ENCODE results near the gene ARHGAP15.

ARHGAP15 gene

GRCh38 chr2:143710879-143711278 is 581.7 kb downstream of the ARHGAP15 start:
- Histone ChIP-seq H3F3A (ENCODE audit: insufficient read depth, low read length) (no peaks in the 10 kb centered on the region), H3K36me3 (replicated peaks; ENCODE audit: insufficient read depth, low read length) (no peaks in the 10 kb centered on the region), H3K79me2 (ENCODE audit: low read length) (no peaks in the 10 kb centered on the region), H3K9me3 (replicated peaks; ENCODE audit: insufficient read depth, low read length) (no peaks in the 10 kb centered on the region), H3K27me3 (replicated peaks; ENCODE audit: insufficient read depth, low read length) (no peaks in the 10 kb centered on the region), H3K9ac (ENCODE audit: low read length) (no peak overlapping the region), H3K4me1 (ENCODE audit: low read length) (no peaks in the 10 kb centered on the region), H4K20me1 (ENCODE audit: insufficient read depth, low read length) (no peaks in the 10 kb centered on the region), H3K4me3 (ENCODE audit: low read length) (no peak overlapping the region), H2AFZ (ENCODE audit: low read length) (no peak overlapping the region), H3K27ac (ENCODE audit: low read length) (no peak overlapping the region), H3K4me2 (ENCODE audit: low read depth, low read length) (no peak overlapping the region), H3K9me2 (replicated peaks; ENCODE audit: insufficient read depth, low read length) (no peaks in the 10 kb centered on the region)
- DNase-seq = no peak
- TF ChIP-seq CTCF (IDR thresholded peaks at IDR 0.05; ENCODE audit: low read length) (no peak), EZH2 (optimal IDR thresholded peaks at IDR 0.05; ENCODE audit: low read depth, low read length) (no peak), EZH2phosphoT487 (IDR thresholded peaks at IDR 0.05; ENCODE audit: low read length) (no peak)

- no peaks in the 10 kb centered on the region for H3K79me2 ChIP-seq (ENCODE audit: low read length)
- H3K9ac ChIP-seq (ENCODE audit: low read length) = no peak overlapping the region
- TF ChIP-seq EZH2phosphoT487 (IDR thresholded peaks at IDR 0.05; ENCODE audit: low read length) (no peak), CTCF (IDR thresholded peaks at IDR 0.05; ENCODE audit: low read length) (no peak), EZH2 (optimal IDR thresholded peaks at IDR 0.05; ENCODE audit: low read depth, low read length) (no peak)
- H3K4me1 ChIP-seq (ENCODE audit: low read length) = no peaks in the 10 kb centered on the region
- H3K27ac ChIP-seq (ENCODE audit: low read length) = no peak overlapping the region
- no peak overlapping the region for H2AFZ ChIP-seq (ENCODE audit: low read length)
- H3K27me3 ChIP-seq (replicated peaks; ENCODE audit: insufficient read depth, low read length) = no peaks in the 10 kb centered on the region
- DNase-seq = no peak
- H3F3A ChIP-seq (ENCODE audit: insufficient read depth, low read length) = no peaks in the 10 kb centered on the region
- H3K4me3 ChIP-seq (ENCODE audit: low read length) = no peak overlapping the region
- H3K9me2 ChIP-seq (replicated peaks; ENCODE audit: insufficient read depth, low read length) = no peaks in the 10 kb centered on the region
- no peaks in the 10 kb centered on the region for H3K9me3 ChIP-seq (replicated peaks; ENCODE audit: insufficient read depth, low read length)
- no peaks in the 10 kb centered on the region for H3K36me3 ChIP-seq (replicated peaks; ENCODE audit: insufficient read depth, low read length)
- H3K4me2 ChIP-seq (ENCODE audit: low read depth, low read length) = no peak overlapping the region
- no peaks in the 10 kb centered on the region for H4K20me1 ChIP-seq (ENCODE audit: insufficient read depth, low read length)
Observed at GRCh38 chr2:143716522-143716921, 587.3 kb downstream of the ARHGAP15 start.

GRCh38 chr2:143717053-143717452 is 587.8 kb downstream of the ARHGAP15 start:
- DNase-seq = no peak
- Histone ChIP-seq H3K9me2 (replicated peaks; ENCODE audit: insufficient read depth, low read length) (no peaks in the 10 kb centered on the region), H3F3A (ENCODE audit: insufficient read depth, low read length) (no peaks in the 10 kb centered on the region), H3K27ac (ENCODE audit: low read length) (no peak overlapping the region), H3K4me3 (ENCODE audit: low read length) (no peak overlapping the region), H2AFZ (ENCODE audit: low read length) (no peak overlapping the region), H3K9ac (ENCODE audit: low read length) (no peak overlapping the region), H3K36me3 (replicated peaks; ENCODE audit: insufficient read depth, low read length) (no peaks in the 10 kb centered on the region), H3K79me2 (ENCODE audit: low read length) (no peaks in the 10 kb centered on the region), H3K27me3 (replicated peaks; ENCODE audit: insufficient read depth, low read length) (no peaks in the 10 kb centered on the region), H3K4me1 (ENCODE audit: low read length) (no peaks in the 10 kb centered on the region), H3K9me3 (replicated peaks; ENCODE audit: insufficient read depth, low read length) (no peaks in the 10 kb centered on the region), H3K4me2 (ENCODE audit: low read depth, low read length) (no peak overlapping the region), H4K20me1 (ENCODE audit: insufficient read depth, low read length) (no peaks in the 10 kb centered on the region)
- TF ChIP-seq EZH2phosphoT487 (IDR thresholded peaks at IDR 0.05; ENCODE audit: low read length) (no peak), EZH2 (optimal IDR thresholded peaks at IDR 0.05; ENCODE audit: low read depth, low read length) (no peak), CTCF (IDR thresholded peaks at IDR 0.05; ENCODE audit: low read length) (no peak)

All from MM.1S (cell line).